ENCODE data around the gene LRRC56. TPM values are rescaled to one million over a fixed set of nuclear protein-coding genes. Genes with fewer than 3 reads are reported as not detected.

Gene LRRC56
- total and polyA plus RNA-seq, 9 of the 15 experiments (the other 6 are each of a cell fraction or from before 2014, with no cell fraction given): 0.03 to 4.5 (median 1.0) TPM; not detected in 1

- TF ChIP-seq ZNF277 (CRISPR knock-in tag; IDR thresholded peaks at IDR 0.05; ENCODE audit: borderline replicate concordance) (no peak), RFX1 (IDR thresholded peaks at IDR 0.05) (no peak), SMARCE1 (IDR thresholded peaks at IDR 0.05) (no peak), ZNF12 (CRISPR knock-in tag; IDR thresholded peaks at IDR 0.05) (0 out of 2 replicates have a peak, but pooled peaks have one; percentile 53), PURB (CRISPR knock-in tag; IDR thresholded peaks at IDR 0.05; ENCODE audit: low read depth) (no peak), MAFG (tag; conservative IDR thresholded peaks at IDR 0.05) (no peak), HDAC8 (tag; IDR thresholded peaks at IDR 0.05) (0 out of 2 replicates have a peak, but pooled peaks have one; percentile 60), ARID3A (IDR thresholded peaks at IDR 0.05; ENCODE audit: borderline replicate concordance, low read depth, low read length) (no peak), YY1 (IDR thresholded peaks at IDR 0.05; ENCODE audit: borderline replicate concordance in 1 of 3, control insufficient read depth in 1 of 3, extremely low read depth in 1 of 3, insufficient read depth in 3 of 3, insufficient read length in 1 of 3, insufficient replicate concordance in 2 of 3, low read depth in 1 of 3, low read length in 2 of 3) (peak in 2 of 3 experiments; percentile 28 to 74), STAG1 (CRISPR knock-in tag; IDR thresholded peaks at IDR 0.05; ENCODE audit: borderline replicate concordance) (peak; percentile 91), L3MBTL2 (IDR thresholded peaks at IDR 0.05) (peak; percentile 99), HDAC2 (IDR thresholded peaks at IDR 0.05) (0 out of 2 replicates have a peak, but pooled peaks have one; percentile 21), MCM7 (IDR thresholded peaks at IDR 0.05) (no peak), CSDE1 (IDR thresholded peaks at IDR 0.05) (no peak), RBM34 (IDR thresholded peaks at IDR 0.05; ENCODE audit: borderline replicate concordance, insufficient read depth, low read length) (no peak), TCF15 (CRISPR knock-in tag; IDR thresholded peaks at IDR 0.05) (no peak; the same call in 1 of the 2 replicates), ETV1 (tag; conservative IDR thresholded peaks at IDR 0.05; ENCODE audit: low read depth) (peak; percentile 70), E2F3 (CRISPR knock-in tag; IDR thresholded peaks at IDR 0.05) (no peak; the same call in 1 of the 2 replicates), NFIX (CRISPR knock-in tag; IDR thresholded peaks at IDR 0.05; ENCODE audit: low read depth) (no peak), ATF2 (CRISPR knock-in tag; IDR thresholded peaks at IDR 0.05) (no peak), FOXP1 (CRISPR knock-in tag; IDR thresholded peaks at IDR 0.05) (peak; percentile 80; the same call in 1 of the 2 replicates), ZNF717 (CRISPR knock-in tag; IDR thresholded peaks at IDR 0.05) (no peak), ETV5 (CRISPR knock-in tag; IDR thresholded peaks at IDR 0.05; ENCODE audit: low read depth) (peak; percentile 73; the same call in 1 of the 2 replicates), BCOR (IDR thresholded peaks at IDR 0.05) (0 out of 2 replicates have a peak, but pooled peaks have one; percentile 5)
Measured at GRCh38 chr11:518463-519202, 18.7 kb upstream of the LRRC56 start (continued).
